SHP77 treated with DMSO at 0.1 percent for 48 hours (cell line): ENCODE results near the gene B3GNT5.

ENCODE experiments used
- DNase-seq: peaks from one replicate; lab custom pipeline; 2025; lab: John Stamatoyannopoulos, UW

Gene B3GNT5

GRCh38 chr3:183265834-183266417, 12.9 kb downstream of the B3GNT5 start:
- peak; percentile 36 for DNase-seq

GRCh38 chr3:183266454-183266853, 13.4 kb downstream of the B3GNT5 start:
- no peak for DNase-seq

DNA sequence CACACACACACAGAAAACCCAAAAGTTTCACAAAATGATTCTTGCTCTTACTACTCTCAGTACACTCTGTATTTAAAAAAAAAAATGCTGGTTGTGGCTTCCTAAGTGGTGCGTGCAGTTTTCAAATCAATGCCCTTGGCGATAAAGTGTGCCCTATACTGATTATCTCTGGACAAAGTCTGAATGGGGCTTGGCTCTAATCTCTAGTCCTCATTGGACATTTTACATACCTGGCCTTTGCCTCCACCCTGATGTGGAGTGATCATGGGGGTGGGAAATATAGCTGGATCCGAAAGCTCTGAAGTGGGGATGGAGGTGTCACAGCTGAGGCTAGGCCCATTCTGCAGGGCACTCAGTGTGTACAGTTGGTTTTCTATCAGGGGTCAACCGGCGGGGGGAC, 14.1 kb downstream of the B3GNT5 start:
- DNase-seq = no peak

DNA sequence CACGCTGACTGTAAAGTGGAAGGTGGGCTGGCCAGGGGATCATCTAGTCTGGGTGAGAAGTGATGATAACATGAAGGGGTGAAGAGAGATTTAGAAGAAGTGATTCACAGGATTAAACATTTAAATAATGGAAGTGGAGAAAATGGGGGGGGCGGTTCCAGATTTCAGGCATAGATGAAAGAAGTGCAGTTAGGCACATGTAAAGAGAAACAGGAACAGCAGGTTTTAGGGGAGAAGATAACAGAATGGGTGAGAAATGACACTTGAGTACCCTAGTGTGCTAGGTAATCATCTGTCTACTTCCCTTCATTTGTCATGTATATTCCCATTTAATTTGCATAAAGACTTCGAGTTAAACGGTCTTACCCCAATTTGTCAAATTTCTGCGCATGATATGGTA, 15.3 kb downstream of the B3GNT5 start:
- DNase-seq = no peak

DNA sequence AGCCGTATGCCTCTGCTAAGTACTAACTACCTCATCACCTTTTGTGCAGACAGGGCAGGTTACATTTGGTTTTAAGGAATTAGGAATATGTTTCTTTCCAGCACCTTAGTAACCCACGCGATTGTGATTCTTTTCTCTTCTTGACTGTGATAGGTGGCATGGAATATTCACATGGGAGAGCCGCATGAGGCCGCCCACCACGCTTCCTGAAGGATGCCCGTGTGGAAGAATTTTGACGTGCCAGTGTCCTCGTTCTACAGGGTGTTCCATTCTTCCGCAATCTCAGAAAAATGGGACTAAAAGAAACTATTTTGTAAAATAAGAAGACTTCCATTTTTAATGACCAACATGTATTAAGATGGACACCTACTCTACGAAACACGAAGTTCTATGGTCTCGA, 16.3 kb downstream of the B3GNT5 start:
- no peak for DNase-seq

- DNase-seq = no peak
Observed at GRCh38 chr3:183270344-183270743, 17.3 kb downstream of the B3GNT5 start.

GRCh38 chr3:183272142-183272541, 19.1 kb downstream of the B3GNT5 start:
- no peak for DNase-seq

DNA sequence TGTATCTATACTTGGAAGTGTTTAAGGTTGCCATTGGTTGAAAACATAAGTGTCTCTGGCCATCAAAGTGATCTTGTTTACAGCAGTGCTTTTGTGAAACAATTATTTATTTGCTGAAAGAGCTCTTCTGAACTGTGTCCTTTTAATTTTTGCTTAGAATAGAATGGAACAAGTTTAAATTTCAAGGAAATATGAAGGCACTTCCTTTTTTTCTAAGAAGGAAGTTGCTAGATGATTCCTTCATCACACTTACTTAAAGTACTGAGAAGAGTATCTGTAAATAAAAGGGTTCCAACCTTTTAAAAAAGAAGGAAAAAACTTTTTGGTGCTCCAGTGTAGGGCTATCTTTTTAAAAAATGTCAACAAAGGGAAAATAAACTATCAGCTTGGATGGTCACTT, 19.7 kb downstream of the B3GNT5 start:
- DNase-seq = no peak

- DNase-seq = no peak
Observed at GRCh38 chr3:183274609-183275008, 21.6 kb downstream of the B3GNT5 start.

- no peak for DNase-seq
Observed at GRCh38 chr3:183275418-183275817, 22.4 kb downstream of the B3GNT5 start.

DNA sequence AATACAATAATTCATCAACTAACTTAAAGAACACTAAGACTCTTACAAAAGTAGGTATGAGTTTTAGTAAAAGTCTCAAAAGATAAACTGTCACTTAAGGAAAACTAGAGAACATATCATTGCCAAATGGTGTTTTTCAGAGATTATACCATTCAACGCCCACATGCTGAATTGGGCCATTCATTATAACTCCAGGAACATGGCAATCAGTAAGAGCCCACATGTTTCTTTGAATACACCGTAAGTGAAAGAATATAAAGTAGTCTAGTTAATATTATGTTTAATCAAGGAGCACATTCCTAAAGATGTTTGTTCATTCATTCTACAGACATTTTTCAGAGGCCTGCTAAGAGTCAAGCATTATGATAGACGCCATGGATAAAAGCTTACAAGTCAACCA, 22.9 kb downstream of the B3GNT5 start:
- no peak for DNase-seq

DNA sequence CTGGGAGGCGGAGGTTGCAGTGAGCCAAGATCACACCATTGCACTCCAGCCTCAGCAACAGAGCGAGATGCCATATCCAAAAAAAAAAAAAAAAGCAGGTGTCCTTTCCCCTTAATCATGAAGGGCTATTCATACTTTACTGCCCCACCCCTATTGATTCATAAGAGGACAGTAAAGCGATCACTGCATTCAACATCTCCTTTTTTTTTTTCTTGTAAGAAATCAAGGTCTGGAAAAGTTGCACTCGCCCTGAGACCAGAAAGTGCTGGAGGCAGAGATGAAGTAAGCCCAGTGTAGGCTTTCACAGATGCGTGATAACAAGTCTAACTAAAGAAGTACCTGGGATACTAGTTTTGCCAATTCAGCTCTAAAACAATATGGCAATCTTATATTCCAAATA, 24.2 kb downstream of the B3GNT5 start:
- no peak for DNase-seq

- no peak for DNase-seq
Observed at GRCh38 chr3:183278479-183279088, 25.5 kb downstream of the B3GNT5 start.

DNA sequence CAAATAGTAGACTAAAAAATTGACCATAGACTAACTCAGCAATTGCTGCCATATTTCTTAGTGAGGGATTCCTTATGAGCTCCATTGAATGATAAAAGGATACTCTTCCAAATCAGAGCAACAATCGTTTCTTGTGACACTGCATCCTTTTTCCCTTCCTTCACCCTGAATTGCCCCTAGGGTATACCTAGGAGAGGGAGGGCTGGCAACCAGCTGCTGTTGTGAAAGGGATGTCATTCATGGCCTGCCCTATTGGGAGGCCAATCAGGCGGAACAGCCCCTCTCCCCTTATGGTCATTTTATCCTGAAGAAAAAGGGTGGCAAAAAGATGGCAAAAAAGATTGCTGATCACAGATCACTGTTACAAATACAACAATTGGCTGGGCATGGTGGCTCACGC, 26.3 kb downstream of the B3GNT5 start:
- DNase-seq = no peak

DNA sequence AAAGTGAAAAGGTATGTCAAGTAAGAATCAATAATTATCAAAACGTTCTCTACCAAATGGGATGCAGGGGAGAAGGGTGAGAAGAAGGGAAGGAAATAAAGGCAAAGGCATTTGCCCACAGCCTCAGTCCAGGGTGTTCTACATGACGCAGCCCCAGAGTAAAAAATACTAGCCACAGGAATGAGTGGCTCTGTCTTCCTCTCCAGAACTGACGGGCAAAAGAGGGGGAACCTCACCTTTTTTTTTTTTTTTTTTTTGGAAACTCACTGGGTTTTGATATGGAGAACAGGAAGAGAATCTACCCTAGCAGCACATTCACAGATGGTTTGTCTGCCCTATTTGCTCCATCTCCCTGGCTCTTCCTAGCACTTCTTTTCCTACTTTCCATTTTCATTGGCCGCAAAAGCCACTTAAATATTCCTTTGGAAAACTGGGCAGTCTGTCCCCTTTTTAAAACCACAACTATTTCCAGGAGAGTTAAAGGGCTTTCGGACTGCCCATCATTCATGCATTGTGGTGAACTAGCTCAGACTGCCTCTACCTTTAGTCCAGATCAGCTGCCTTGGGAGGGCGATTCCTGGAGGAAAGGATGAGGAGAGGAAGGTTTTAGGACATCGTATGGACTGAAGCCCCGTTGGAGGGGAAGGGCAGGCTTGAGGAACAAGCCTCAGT, 28.2 kb downstream of the B3GNT5 start:
- no peak for DNase-seq

- no peak for DNase-seq
Observed at GRCh38 chr3:183283886-183284285, 30.8 kb downstream of the B3GNT5 start.

DNA sequence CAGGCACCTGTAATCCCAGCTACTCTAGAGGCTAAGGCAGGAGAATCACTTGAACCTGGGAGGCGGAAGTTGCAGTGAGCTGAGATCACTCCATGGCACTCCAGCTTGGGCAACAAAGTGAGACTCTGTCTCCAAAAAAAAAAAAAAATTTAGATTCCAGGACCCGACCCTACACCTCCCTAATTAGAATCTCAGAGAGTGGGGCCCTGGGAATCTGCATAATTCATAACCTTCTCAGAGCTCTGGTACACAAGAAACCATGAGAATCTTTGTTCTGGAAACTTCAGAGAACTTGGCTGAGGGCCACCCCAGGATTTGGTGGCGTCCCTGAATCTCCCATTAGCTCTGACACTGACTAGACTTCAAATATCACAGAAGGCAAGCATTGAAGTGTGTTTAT, 31.5 kb downstream of the B3GNT5 start:
- DNase-seq = no peak

DNA sequence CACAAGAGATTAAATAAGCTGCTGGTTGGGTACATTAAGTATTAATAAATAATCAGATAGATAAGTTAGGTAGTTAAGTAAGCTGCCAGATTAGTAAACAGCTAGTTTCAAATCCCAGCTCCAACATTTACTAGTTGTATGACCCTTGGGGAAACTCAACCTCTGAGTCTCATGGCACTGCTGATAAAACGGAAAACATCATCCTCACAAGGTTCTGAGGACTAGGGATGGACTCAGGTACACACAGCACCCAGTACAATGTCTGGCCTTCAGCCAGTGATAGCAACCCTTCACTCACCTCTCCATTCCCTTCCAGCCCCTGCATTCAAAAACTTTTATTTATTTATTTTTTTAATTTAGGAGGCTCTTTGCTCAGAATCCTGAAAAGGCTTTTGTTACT, 32.3 kb downstream of the B3GNT5 start:
- no peak for DNase-seq

DNA sequence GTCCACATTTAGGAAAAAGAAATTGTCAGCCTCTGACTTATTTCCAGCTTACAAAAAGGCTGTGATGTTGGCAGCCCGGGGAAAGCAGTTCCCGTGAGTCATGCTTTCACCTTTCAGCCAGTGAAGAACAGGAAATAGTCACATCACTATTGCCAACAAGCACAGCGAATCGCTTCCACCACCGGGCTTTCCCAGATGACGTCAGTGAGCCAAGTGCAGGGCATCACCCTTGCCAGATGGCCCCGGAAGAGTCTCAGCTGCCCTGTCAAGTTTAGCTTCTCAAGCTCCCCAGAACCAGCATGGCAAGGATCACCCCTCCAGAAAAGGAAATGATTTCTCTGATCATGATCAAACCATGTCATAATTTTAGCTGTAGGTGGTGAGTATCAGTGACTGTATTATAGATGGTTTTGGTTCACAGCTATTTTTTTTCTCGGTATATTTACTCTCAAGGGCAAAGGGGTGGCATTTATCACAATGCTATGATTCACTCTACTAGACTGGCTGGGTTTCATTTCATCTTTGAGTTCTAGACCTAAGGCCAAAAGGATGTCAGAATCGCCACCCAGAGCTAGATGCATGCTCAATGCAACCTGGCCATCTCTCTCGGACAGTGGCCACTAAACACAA, 32.9 kb downstream of the B3GNT5 start:
- DNase-seq = peak; percentile 94

DNA sequence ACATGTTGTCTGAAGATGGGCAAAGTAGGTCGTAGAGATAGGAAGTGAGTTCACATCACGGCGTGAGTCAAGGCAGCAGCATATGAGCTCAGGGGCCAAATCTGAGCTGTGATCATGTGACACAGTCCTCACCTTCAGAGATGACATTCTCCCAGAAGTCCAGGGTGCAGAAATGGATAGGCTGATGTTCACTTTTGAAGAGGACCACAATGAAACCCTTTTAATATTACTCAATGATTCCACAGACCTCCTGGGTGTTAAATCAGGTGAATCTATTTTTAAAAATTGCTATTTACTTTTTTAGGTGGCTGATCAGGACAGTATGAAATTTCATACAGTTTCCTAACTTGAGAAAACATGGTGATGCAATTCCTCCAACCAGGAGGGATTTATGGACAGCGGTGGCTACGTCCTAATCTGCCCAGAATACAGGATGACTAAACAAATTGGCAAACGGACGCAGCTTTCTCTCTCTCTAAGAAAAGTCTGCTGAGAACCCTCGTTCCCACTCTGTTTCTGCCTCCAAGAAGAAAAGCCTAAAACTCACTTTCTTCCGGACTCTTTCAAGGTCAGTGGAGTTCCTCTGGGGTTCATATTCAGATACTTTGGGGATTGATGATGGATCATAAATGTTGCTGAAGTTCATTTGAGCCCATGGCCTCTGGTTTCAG, 34.4 kb downstream of the B3GNT5 start:
- peak; percentile 28 for DNase-seq

DNA sequence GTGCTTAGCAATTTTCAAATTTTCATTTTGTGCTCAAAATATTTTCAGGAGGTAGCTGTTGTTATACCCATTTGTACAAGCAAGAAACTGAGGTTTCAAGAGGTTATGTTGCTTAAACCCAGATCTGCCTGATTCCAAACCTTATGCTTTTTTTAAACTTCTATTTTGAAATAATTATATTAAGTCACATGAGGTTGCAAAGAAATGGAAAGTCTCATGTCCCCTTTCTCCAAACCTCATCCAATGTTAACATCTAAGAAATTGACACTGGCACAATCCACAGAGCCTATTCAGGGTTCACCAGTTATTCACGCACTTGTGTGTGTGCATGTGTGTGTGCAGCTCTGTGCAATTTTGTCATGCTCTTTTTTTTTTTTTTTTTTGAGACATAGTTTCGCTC, 35.1 kb downstream of the B3GNT5 start:
- DNase-seq = no peak

DNA sequence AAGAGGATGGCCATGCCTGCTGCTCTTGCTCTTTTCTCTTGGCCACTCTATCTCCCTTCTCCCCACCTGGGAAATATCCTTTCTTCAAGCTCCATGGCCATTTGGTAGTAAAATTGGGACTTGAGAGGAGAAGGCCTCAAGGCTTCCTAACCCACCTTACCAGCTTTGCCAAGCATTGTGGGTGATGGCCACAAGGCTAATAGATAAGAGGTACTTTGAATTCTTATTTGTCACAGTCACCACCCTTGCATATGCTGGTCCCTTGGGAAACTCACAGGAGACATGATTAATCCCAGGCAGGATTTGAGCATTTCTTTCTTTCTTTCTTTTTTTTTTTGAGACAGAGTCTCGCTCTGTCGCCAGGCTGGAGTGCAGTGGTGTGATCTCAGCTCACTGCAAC, 37.2 kb downstream of the B3GNT5 start:
- DNase-seq = no peak
